CD4-positive, alpha-beta memory T cell (primary cell): ENCODE data around the gene FAHD2A. TPM values are rescaled to one million over a fixed set of nuclear protein-coding genes. Genes with fewer than 3 reads are reported as not detected.

Source experiments
- CTCF ChIA-PET: fragments of 350-600 bp; sonication (Branson Sonifier 250); formaldehyde crosslinking; loops from one replicate; lab custom pipeline; 2021; ENCODE audit warnings: inconsistent platforms; ENCODE audit not compliant: partially characterized antibody; lab: Charles Lee
- POLR2A ChIA-PET: fragments of 350-600 bp; sonication (Branson Sonifier 250); formaldehyde crosslinking; loops from one replicate; lab custom pipeline; 2021; ENCODE audit not compliant: partially characterized antibody; lab: Charles Lee
- DNase-seq, 5 donors: peaks; one replicate each; pipeline versions ENCODE4 v3.0.0 to v3.0.0-alpha.2; 2020 to 2022; ENCODE audit warnings: mixed read lengths in 1 of 5
- H3K27ac ChIP-seq: one replicate; pipeline ENCODE4 v1.7.0; 2013; ENCODE audit warnings: low read depth, low read length
- H3K27me3 ChIP-seq: 2 replicates; pipeline ENCODE4 v1.7.0; 2013; ENCODE audit warnings: mild to moderate bottlenecking, low read length, moderate library complexity; ENCODE audit not compliant: insufficient read depth
- H3K36me3 ChIP-seq: 2 replicates; pipeline ENCODE4 v1.7.0; 2013; ENCODE audit warnings: mild to moderate bottlenecking, low read length, moderate library complexity; ENCODE audit not compliant: insufficient read depth
- H3K4me1 ChIP-seq: 2 replicates; pipeline ENCODE4 v1.7.0; 2013; ENCODE audit warnings: mild to moderate bottlenecking, low read length, moderate library complexity; ENCODE audit not compliant: insufficient read depth
- H3K4me3 ChIP-seq, 2 donors: one replicate each; pipeline ENCODE4 v1.7.0; 2013; ENCODE audit warnings: low read length in 2 of 2, mild to moderate bottlenecking in 1 of 2
- H3K9me3 ChIP-seq, 2 donors: one replicate each; pipeline ENCODE4 v1.7.0; 2013; ENCODE audit warnings: low read length in 2 of 2, control low read depth in 1 of 2; ENCODE audit not compliant: control insufficient read depth in 1 of 2
- H3K27ac Mint-ChIP-seq, 7 donors: one replicate each; pipeline ENCODE4 v1.8.0; 2020 to 2021; ENCODE audit warnings: mixed read lengths in 7 of 7, mild to moderate bottlenecking in 6 of 7, inconsistent platforms in 3 of 7, moderate library complexity in 3 of 7
- H3K27me3 Mint-ChIP-seq, 2 donors: one replicate each; pipeline ENCODE4 v1.8.0; 2020 to 2021; ENCODE audit warnings: mixed read lengths in 2 of 2
- H3K36me3 Mint-ChIP-seq, 2 donors: one replicate each; pipeline ENCODE4 v1.8.0; 2020 to 2021; ENCODE audit warnings: mixed read lengths in 2 of 2, inconsistent platforms in 1 of 2, mild to moderate bottlenecking in 1 of 2
- H3K4me1 Mint-ChIP-seq, 4 donors: one replicate each; pipeline ENCODE4 v1.8.0; 2020 to 2021; ENCODE audit warnings: mixed read lengths in 4 of 4, mild to moderate bottlenecking in 1 of 4
- H3K4me3 Mint-ChIP-seq, 8 donors: one replicate each; pipeline ENCODE4 v1.8.0; 2020 to 2021; ENCODE audit warnings: mixed read lengths in 8 of 8, mild to moderate bottlenecking in 7 of 8, moderate library complexity in 6 of 8, inconsistent platforms in 3 of 8
- H3K9me3 Mint-ChIP-seq, 8 donors: one replicate each; pipeline ENCODE4 v1.8.0; 2020 to 2021; ENCODE audit warnings: mixed read lengths in 8 of 8, mild to moderate bottlenecking in 5 of 8, inconsistent platforms in 3 of 8, moderate library complexity in 1 of 8
- intact Hi-C: fragments of 100-400 bp; cut with micrococcal nuclease; formaldehyde crosslinking; loops from one replicate; pipeline ENCODE4 v1.15.1; 2023
- polyA plus RNA-seq, 2 donors: library from polyadenylated mRNA; unstranded; fragments of 300-500 nt; fragmentation: Illumina TruSeq; gene quantifications; one replicate each; pipeline ENCODE4 v1.2.3, GENCODE V29; 2021
- total RNA-seq, 2 experiments: library from RNA; stranded (reverse); gene quantifications; one replicate each; pipeline ENCODE4 v1.2.3, GENCODE V29; 2021

Gene FAHD2A
- total and polyA plus RNA-seq, 4 experiments from 2014 or later, result 16.7 to 33.9 (median 23.8) TPM

DNA sequence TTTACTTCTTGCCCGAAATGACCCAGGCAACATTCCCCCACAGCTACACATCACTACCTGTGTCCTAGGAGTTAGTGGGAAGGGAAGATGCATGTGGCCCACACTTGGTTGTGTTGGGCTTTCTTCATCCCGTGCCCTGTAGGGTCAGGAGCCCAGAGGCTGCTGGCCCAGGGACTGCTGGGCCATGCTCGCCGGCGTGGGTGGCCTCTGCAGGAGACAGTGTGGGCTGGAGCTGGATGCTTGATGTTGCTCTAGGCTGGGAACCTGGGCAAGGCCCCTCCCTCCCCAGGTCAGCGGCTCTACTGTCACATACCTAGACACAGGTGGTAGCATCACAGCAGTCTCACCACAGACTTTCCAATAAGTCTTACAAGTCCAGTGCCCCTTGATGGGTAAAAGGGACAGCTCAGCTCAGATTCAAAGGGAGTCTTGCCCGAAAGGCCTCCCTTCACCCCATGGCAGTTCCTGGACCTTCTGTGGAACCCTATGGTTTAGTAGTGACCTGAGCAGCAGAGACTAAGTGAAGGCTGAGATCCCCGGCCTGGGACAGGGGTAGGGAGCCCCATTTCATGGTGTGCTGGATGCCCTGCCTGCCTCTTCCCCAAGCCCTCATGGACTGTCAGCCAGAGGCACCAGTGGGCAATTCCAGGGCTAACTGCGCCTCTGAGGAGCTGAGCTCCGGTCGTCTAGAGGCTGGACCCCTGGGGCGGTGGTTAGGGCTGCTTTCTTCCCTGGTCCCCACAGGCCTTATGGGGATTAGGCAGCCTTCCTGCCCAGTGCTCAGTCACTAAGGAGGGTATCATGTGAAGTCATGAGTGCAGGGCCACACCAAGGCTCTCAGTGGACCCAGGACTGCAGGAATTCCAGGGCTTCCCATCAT is 45.4 kb upstream of the FAHD2A start:
- Histone ChIP-seq H3K27ac (no peak overlapping the region), H3K9me3 (no peaks in the 10 kb centered on the region), H3K27me3 (no peaks in the 10 kb centered on the region), H3K4me1 (no peaks in the 10 kb centered on the region), H3K36me3 (no peaks in the 10 kb centered on the region), H3K4me3 (no peak overlapping the region)
- intact Hi-C loops, result no loop called here
- CTCF ChIA-PET, result interaction anchor here (1.7 kb wide), 1 partner anchor 12 kb away, joined by 5 read pairs; no protein-coding TSS in a partner anchor
- no peaks in the 10 kb centered on the region for H3K36me3 Mint-ChIP-seq
- H3K9me3 Mint-ChIP-seq, result no peaks in the 10 kb centered on the region
- POLR2A ChIA-PET, result no interaction called here
- no peak for DNase-seq
- H3K27me3 Mint-ChIP-seq, result peaks cover 3 to 4% of the 10 kb centered on the region in 2 donors
- H3K4me3 Mint-ChIP-seq, result no peak overlapping the region
- H3K4me1 Mint-ChIP-seq, result no peaks in the 10 kb centered on the region
- no peak overlapping the region for H3K27ac Mint-ChIP-seq

GRCh38 chr2:95357717-95358280 is 44.7 kb upstream of the FAHD2A start:
- Mint-ChIP-seq H3K27me3 (peaks cover 3 to 4% of the 10 kb centered on the region in 2 donors), H3K27ac (no peak overlapping the region), H3K4me3 (no peak overlapping the region), H3K4me1 (no peaks in the 10 kb centered on the region), H3K9me3 (no peaks in the 10 kb centered on the region), H3K36me3 (no peaks in the 10 kb centered on the region)
- DNase-seq, result no peak
- H3K4me1 ChIP-seq, result no peaks in the 10 kb centered on the region
- H3K27me3 ChIP-seq, result no peaks in the 10 kb centered on the region
- no peaks in the 10 kb centered on the region for H3K9me3 ChIP-seq
- H3K27ac ChIP-seq, result no peak overlapping the region
- POLR2A ChIA-PET, result no interaction called here
- intact Hi-C loops, result no loop called here
- CTCF ChIA-PET, result interaction anchor here (1.7 kb wide), 1 partner anchor 13 kb away, joined by 5 read pairs; no protein-coding TSS in a partner anchor
- no peaks in the 10 kb centered on the region for H3K36me3 ChIP-seq
- H3K4me3 ChIP-seq, result no peak overlapping the region

DNA sequence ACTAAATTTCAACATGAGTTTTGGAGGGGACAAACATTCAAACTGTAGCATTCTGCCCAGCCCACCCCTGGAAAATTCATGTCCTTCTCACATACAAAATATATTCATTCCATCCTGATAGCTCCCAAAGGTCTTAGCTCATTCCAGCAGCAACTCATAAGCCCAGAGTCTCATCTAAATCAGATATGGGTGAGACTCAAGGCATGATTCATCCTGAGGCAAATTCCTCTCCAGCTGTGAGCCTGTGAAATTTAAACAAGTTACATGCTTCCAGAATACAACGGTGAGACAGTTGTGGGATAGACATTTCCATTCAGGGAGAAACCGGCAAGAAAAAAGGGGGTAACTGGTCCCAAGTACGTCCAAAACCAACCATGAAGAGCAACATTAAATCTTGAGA is 43.5 kb upstream of the FAHD2A start:
- no peak overlapping the region for H3K4me3 Mint-ChIP-seq
- no peak overlapping the region for H3K27ac Mint-ChIP-seq
- H3K9me3 Mint-ChIP-seq, result no peaks in the 10 kb centered on the region
- POLR2A ChIA-PET, result no interaction called here
- no peaks in the 10 kb centered on the region for H3K36me3 Mint-ChIP-seq
- no peak overlapping the region for H3K27ac ChIP-seq
- H3K36me3 ChIP-seq, result no peaks in the 10 kb centered on the region
- H3K4me1 Mint-ChIP-seq, result no peaks in the 10 kb centered on the region
- no peak overlapping the region for H3K4me3 ChIP-seq
- H3K27me3 ChIP-seq, result no peaks in the 10 kb centered on the region
- no peak for DNase-seq
- no peaks in the 10 kb centered on the region for H3K4me1 ChIP-seq
- CTCF ChIA-PET, result no interaction called here
- H3K27me3 Mint-ChIP-seq, result peaks cover 3 to 4% of the 10 kb centered on the region in 2 donors
- H3K9me3 ChIP-seq, result no peaks in the 10 kb centered on the region
- intact Hi-C loops, result no loop called here

DNA sequence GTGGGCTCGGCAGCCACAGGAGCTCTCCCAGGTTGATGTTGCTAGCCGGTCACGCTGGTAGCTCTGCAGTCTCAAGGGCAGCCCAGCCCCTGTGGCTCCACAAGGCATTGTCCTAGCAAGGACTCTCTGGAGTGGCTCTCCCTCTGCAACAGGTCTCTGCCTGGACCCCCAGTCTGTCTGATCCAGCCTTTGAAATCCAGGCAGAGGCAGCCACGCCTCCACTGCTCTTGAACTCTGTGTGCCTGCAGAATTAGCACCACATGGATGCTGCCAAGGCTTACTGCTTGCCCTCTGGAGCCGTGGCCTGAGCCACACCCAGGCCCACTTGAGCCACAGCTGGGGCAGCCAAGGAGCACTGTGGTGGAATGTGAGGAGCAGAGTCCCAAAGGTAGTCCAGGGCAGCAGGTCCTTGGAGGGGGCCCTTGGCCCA is 43.0 kb upstream of the FAHD2A start:
- H3K27ac ChIP-seq, result no peak overlapping the region
- Mint-ChIP-seq H3K27me3 (peaks cover 3 to 4% of the 10 kb centered on the region in 2 donors), H3K9me3 (no peaks in the 10 kb centered on the region), H3K27ac (no peak overlapping the region), H3K4me1 (no peaks in the 10 kb centered on the region), H3K36me3 (no peaks in the 10 kb centered on the region), H3K4me3 (no peak overlapping the region)
- H3K4me1 ChIP-seq, result no peaks in the 10 kb centered on the region
- no peak overlapping the region for H3K4me3 ChIP-seq
- no peaks in the 10 kb centered on the region for H3K27me3 ChIP-seq
- DNase-seq, result no peak
- H3K36me3 ChIP-seq, result no peaks in the 10 kb centered on the region
- POLR2A ChIA-PET, result no interaction called here
- intact Hi-C loops, result no loop called here
- CTCF ChIA-PET, result no interaction called here
- H3K9me3 ChIP-seq, result no peaks in the 10 kb centered on the region

DNA sequence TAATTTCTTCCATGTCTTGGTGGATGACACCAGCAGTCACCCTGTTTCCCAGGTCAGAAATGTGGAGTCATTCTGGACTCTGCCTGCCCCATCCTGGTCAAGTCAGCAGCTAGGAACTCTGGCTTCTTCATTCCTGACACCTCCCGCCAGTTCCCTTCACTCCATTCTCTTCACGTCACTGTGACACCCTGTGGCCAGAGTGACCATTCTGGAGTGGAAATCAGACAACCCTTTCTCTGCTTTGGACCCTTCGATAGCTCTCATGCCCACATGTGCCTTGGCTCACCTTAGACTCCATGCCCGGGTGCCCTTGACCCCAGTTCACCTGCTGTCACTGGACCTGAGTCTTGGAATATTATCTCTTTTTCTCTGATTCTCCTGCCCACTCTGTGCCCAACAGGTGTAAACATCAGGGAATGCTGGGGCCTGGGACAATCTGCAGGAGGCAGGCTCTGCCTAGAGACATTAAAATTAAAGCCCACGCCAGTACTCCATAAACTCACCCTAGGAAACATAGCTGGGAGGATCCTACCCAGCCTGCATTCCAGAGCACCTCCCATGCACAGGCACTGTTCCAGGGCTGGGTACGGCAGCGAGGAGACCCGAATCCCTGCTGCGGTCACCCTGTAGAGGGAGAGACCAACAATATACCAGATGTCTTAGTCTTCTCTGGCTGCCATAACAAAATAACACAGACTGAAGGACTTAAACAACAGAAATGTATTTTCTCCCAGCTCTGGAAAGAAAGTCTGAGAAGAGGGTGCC is 41.1 kb upstream of the FAHD2A start:
- H3K27ac Mint-ChIP-seq, result no peak overlapping the region
- no peaks in the 10 kb centered on the region for H3K36me3 ChIP-seq
- no peaks in the 10 kb centered on the region for H3K36me3 Mint-ChIP-seq
- no peaks in the 10 kb centered on the region for H3K9me3 Mint-ChIP-seq
- POLR2A ChIA-PET, result no interaction called here
- CTCF ChIA-PET, result no interaction called here
- no peak overlapping the region for H3K4me3 ChIP-seq
- intact Hi-C loops, result no loop called here
- DNase-seq, result no peak
- no peaks in the 10 kb centered on the region for H3K27me3 ChIP-seq
- H3K4me3 Mint-ChIP-seq, result no peak overlapping the region
- H3K4me1 ChIP-seq, result no peaks in the 10 kb centered on the region
- H3K4me1 Mint-ChIP-seq, result no peaks in the 10 kb centered on the region
- no peaks in the 10 kb centered on the region for H3K9me3 ChIP-seq
- H3K27ac ChIP-seq, result no peak overlapping the region
- peaks cover 7 to 10% of the 10 kb centered on the region in 2 donors for H3K27me3 Mint-ChIP-seq

- Mint-ChIP-seq H3K27me3 (peaks cover 7 to 12% of the 10 kb centered on the region in 2 donors), H3K4me3 (no peak overlapping the region), H3K9me3 (no peaks in the 10 kb centered on the region), H3K4me1 (no peaks in the 10 kb centered on the region), H3K36me3 (no peaks in the 10 kb centered on the region), H3K27ac (no peak overlapping the region)
- Histone ChIP-seq H3K4me1 (no peaks in the 10 kb centered on the region), H3K4me3 (no peak overlapping the region), H3K27ac (no peak overlapping the region), H3K27me3 (no peaks in the 10 kb centered on the region), H3K9me3 (no peaks in the 10 kb centered on the region), H3K36me3 (no peaks in the 10 kb centered on the region)
- ChIA-PET CTCF (no interaction called here), POLR2A (no interaction called here)
- DNase-seq, result no peak
- intact Hi-C loops, result no loop called here
Measured at GRCh38 chr2:95362486-95362885, 40.0 kb upstream of the FAHD2A start.

- H3K27me3 ChIP-seq, result no peaks in the 10 kb centered on the region
Measured at GRCh38 chr2:95366514-95366913, 36.0 kb upstream of the FAHD2A start.

More at GRCh38 chr2:95366514-95366913, 36.0 kb upstream of the FAHD2A start:
- H3K27ac Mint-ChIP-seq, result peak overlapping the region in 1 of 7 donors; percentile 8
- H3K4me1 Mint-ChIP-seq, result no peaks in the 10 kb centered on the region
- intact Hi-C loops, result no loop called here
- ChIA-PET POLR2A (no interaction called here), CTCF (no interaction called here)
- H3K4me1 ChIP-seq, result no peaks in the 10 kb centered on the region
- no peak for DNase-seq
- H3K4me3 Mint-ChIP-seq, result no peak overlapping the region
- no peaks in the 10 kb centered on the region for H3K36me3 ChIP-seq
- H3K27me3 Mint-ChIP-seq, result peaks cover 5 to 16% of the 10 kb centered on the region in 2 donors
- no peak overlapping the region for H3K27ac ChIP-seq
- no peaks in the 10 kb centered on the region for H3K36me3 Mint-ChIP-seq
- H3K9me3 Mint-ChIP-seq, result peaks cover 0 to 15% (median 5%) of the 10 kb centered on the region in 8 donors
- H3K4me3 ChIP-seq, result no peak overlapping the region
- no peaks in the 10 kb centered on the region for H3K9me3 ChIP-seq
